ENCODE results near the gene CLIP4. TPM values are rescaled to one million over a fixed set of nuclear protein-coding genes. Genes with fewer than 3 reads are reported as not detected.

Gene CLIP4
- total RNA-seq, 1 donor from 2014 or later: 102 TPM

GRCh38 chr2:29209551-29209950, 94.3 kb downstream of the CLIP4 start:
- DNase-seq (ENCODE audit: low read depth) (peak; percentile 19), FAIRE-seq (no peak)
- TF ChIP-seq CTCF (IDR thresholded peaks at IDR 0.05; ENCODE audit: insufficient read depth, low read length, severe bottlenecking): no peak
- H3K27me3 ChIP-seq (ENCODE audit: control insufficient read depth, insufficient read depth, low read length): no peaks in the 10 kb centered on the region
- peaks cover 7% of the 10 kb centered on the region for H3K36me3 ChIP-seq (ENCODE audit: control insufficient read depth, insufficient read depth, low read length)
- H3K4me3 ChIP-seq (ENCODE audit: low read depth, low read length): no peak overlapping the region

GRCh38 chr2:29212009-29212408, 96.8 kb downstream of the CLIP4 start:
- no peaks in the 10 kb centered on the region for H3K27me3 ChIP-seq (ENCODE audit: control insufficient read depth, insufficient read depth, low read length)
- no peak for TF ChIP-seq CTCF (IDR thresholded peaks at IDR 0.05; ENCODE audit: insufficient read depth, low read length, severe bottlenecking)
- no peak for FAIRE-seq

DNA sequence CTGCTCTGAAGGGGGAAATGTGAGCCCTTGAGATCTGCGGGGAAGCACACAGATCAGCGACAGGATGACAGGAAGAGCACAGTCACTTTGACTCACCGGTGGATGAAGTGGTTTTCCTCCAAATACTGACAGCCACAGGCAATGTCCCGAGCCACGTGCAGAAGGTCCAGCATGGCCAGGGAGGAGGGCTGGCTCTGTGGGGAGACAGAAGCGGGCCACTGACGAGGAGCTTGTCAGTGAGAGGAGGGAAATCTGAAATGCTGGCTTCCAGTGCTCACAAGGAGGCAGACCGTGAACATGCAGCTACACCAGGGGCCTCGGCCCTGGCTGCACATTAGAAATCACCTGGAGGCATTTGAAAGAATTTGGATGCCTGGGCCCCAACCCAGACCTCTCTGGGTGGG, 98.7 kb downstream of the CLIP4 start:
- no peak for TF ChIP-seq CTCF (IDR thresholded peaks at IDR 0.05; ENCODE audit: insufficient read depth, low read length, severe bottlenecking)
- Histone ChIP-seq H3K4me3 (ENCODE audit: low read depth, low read length) (no peak overlapping the region), H3K27me3 (ENCODE audit: control insufficient read depth, insufficient read depth, low read length) (no peaks in the 10 kb centered on the region), H3K36me3 (ENCODE audit: control insufficient read depth, insufficient read depth, low read length) (no peaks in the 10 kb centered on the region)
- peak; percentile 27 for DNase-seq (ENCODE audit: low read depth)
- no peak for FAIRE-seq

More at GRCh38 chr2:29212009-29212408, 96.8 kb downstream of the CLIP4 start:
- Histone ChIP-seq H3K36me3 (ENCODE audit: control insufficient read depth, insufficient read depth, low read length) (peaks cover 3% of the 10 kb centered on the region), H3K4me3 (ENCODE audit: low read depth, low read length) (no peak overlapping the region)
- DNase-seq (ENCODE audit: low read depth): no peak

GRCh38 chr2:29215073-29215472, 99.9 kb downstream of the CLIP4 start:
- H3K4me3 ChIP-seq (ENCODE audit: low read depth, low read length): no peak overlapping the region
- no peaks in the 10 kb centered on the region for H3K36me3 ChIP-seq (ENCODE audit: control insufficient read depth, insufficient read depth, low read length)
- DNase-seq (ENCODE audit: low read depth): no peak
- H3K27me3 ChIP-seq (ENCODE audit: control insufficient read depth, insufficient read depth, low read length): no peaks in the 10 kb centered on the region
- no peak for FAIRE-seq
- TF ChIP-seq CTCF (IDR thresholded peaks at IDR 0.05; ENCODE audit: insufficient read depth, low read length, severe bottlenecking): no peak

DNA sequence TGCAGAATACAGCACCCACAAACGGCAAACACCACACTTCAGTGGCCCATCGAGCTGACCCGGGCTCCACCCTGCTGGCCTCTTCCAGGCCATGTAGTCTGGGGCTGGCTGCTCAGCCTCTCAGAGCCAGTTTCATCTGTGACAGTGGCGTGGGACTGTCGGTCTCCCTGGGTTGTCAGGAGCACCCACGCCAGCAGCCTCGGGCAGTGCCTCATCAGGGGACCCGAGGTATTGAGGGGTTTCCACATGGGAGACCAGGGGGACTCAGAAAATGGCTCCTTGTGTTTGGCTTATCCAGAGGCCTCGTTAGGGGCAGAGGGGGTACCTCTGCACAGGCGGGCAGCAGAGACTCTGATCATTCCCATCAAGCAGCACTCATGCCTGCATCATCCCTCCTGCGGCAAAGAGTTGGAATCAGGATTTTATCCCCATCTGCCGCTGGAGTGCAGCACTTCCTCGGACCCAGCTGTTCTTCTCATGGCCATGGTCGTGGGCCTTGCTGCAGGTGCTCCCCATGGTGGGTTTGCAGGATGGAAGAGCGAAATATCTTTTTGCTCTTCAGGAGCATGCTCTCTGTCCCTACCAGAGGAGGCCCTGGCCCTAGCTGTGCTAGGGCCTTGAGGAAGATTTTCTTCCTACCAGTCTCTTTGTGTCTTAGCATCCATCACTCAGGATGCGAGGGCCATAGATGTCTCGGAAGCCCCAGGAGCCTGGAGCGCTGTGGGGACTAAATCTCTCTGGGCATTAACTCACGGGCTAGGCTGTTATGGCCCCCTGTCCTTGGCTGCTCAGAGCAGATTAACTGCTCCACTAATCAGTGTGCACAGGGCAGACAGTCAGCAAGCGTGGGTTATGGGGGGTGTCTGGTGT, 100.8 kb downstream of the CLIP4 start:
- DNase-seq (ENCODE audit: low read depth) (no peak), FAIRE-seq (no peak)
- Histone ChIP-seq H3K27me3 (ENCODE audit: control insufficient read depth, insufficient read depth, low read length) (no peaks in the 10 kb centered on the region), H3K36me3 (ENCODE audit: control insufficient read depth, insufficient read depth, low read length) (no peaks in the 10 kb centered on the region), H3K4me3 (ENCODE audit: low read depth, low read length) (no peak overlapping the region)
- TF ChIP-seq CTCF (IDR thresholded peaks at IDR 0.05; ENCODE audit: insufficient read depth, low read length, severe bottlenecking): no peak

DNA sequence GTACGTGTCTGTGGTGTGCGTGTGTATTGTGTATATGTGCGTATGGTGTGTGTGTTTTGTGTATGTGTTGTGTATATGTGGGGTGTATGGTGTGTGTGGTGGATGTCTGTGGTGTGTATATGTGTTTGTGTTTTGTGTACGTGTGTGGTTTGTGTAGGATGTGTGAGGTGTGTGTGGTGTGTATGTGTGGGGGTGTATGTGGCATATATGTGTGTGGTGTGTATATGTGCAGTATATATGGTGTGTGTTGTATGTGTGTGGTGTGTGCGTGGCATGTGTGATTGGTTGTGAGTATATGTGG, 101.3 kb downstream of the CLIP4 start:
- FAIRE-seq: peak; percentile 36
- H3K27me3 ChIP-seq (ENCODE audit: control insufficient read depth, insufficient read depth, low read length): no peaks in the 10 kb centered on the region
- TF ChIP-seq CTCF (IDR thresholded peaks at IDR 0.05; ENCODE audit: insufficient read depth, low read length, severe bottlenecking): no peak

More for the DNA sequence above, 101.3 kb downstream of the CLIP4 start:
- H3K36me3 ChIP-seq (ENCODE audit: control insufficient read depth, insufficient read depth, low read length): no peaks in the 10 kb centered on the region
- DNase-seq (ENCODE audit: low read depth): no peak
- no peak overlapping the region for H3K4me3 ChIP-seq (ENCODE audit: low read depth, low read length)
